SHP77 (cell line): ENCODE data around the gene PDK4.

Experiments used
- DNase-seq, 2 experiments: peaks; one replicate each; lab custom pipeline; 2025; lab: John Stamatoyannopoulos, UW

The PDK4 gene

DNA sequence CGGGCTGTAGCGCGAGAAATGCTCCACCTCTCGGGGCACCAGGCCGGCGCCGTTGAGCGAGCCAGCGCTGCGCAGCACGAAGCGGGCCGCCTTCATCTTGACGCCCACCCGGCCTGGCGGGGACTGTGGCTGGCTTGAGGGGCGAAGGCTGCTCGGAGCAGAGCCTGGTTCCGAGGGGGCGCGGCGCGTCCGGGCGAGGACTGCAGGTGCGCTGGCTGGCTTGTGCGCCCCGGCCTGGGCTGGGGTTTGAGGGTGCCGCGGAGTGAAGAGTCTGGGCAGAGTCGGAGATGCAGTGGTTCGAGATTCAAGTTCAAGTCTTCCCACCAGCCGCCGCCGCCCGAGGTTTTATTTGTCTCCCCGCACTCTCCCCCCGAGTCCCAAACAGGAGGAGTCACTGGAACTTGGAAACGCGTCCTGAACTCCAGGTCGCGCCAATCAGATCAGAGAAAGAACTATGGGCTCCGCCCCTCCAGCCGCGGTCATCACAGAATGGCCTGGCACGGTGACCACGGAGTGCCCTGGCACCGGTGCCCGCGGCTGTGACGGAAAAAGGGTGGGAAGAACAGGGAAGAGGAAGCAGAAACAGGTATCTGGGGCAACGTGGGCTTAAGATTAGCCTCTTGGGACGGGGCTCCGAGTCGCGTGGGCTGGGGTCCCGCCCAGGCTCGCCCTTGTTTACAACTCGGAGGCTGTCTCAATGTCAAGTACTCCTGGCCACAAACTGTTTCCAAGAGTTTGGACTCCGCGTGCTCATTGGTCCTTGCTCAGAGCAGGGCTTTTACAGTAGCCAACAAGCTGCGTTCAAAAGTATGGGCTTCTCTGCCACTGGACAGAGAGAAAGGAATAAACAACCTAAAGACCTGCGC lies at the start of gene PDK4:
Gene PDK4 (minus strand): TSS at position 319 of the 866 bp plus-strand sequence. CDS start 223 bp downstream, at position 96.
- peak; percentile 87 to 93 for DNase-seq

DNA sequence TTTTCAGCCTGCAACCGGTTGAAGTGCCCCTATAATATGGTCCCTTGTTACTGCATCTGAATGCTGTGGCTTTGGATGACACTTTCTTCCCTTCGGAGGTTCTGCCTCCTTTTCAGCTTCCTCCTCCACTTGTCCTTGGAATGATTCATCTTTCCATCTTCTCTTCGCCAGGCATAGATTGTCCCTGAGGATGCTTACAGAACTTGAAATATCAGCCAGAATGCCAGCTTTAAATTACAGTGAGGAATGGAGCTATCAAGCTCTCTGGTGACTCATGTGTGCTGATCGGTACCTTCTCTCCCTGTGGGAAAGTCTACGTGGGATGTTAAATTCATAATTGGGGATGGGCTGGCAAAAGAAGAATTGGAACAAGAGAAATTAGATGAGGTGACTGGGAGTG lies 45.9 kb upstream of the PDK4 start:
- DNase-seq: peak in 1 of 2 experiments; percentile 65

GRCh38 chr7:95636140-95636940 lies 40.0 kb upstream of the PDK4 start:
- DNase-seq: no peak

DNA sequence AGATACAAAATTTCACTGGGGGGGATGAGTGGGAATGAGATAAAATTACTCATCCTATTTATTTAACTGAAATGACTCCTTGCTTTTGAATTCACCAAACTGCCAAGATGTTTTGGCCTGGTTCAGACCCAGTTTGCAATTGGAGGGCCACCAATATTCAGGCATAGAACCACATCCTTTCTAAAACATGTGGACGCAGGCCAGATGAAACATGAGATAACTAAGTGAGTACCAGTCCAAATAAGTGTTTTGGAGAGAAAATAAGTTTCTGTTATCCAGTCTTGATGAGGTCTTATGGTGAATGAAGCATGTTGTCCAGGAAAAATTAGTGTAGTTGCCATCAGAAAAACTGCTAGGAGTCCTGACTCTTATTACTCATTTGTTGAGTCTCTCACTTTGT lies 36.3 kb upstream of the PDK4 start:
- no peak for DNase-seq

GRCh38 chr7:95631527-95631926 lies 35.2 kb upstream of the PDK4 start:
- no peak for DNase-seq

DNA sequence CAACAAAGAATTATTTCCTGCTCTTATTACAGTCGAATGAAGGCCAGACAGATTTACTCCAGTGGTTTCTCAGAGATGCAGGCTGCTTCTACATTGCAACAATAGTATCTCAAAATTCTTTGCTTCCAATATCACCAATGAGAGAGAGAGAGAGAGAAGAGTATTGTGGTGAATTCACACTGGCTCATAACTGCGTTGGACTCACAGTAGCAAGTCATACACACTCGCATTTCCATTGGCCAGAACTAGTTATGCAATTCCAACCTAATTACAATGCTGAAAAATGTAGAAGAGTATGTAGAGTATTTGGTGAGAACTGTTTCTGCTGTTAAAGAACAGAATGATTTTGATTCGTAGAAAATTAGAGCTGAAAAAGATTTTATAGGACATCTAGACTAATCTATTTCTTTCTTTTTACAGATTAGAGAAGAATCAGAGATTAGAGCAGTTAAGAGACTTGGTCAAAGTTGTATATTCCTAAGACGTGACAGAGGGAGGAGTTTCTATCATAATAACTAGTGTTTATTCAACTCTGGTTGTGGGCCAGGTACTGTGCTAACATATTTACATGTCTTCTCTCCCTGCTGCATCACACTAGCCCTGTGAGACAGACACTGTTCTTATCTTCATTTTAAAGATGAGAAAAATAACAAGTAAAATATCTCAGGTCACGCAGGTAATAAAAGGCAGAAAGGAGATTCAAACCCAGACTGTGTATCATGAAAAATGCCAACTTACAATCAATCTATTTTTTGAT lies 34.6 kb upstream of the PDK4 start:
- DNase-seq: no peak

DNA sequence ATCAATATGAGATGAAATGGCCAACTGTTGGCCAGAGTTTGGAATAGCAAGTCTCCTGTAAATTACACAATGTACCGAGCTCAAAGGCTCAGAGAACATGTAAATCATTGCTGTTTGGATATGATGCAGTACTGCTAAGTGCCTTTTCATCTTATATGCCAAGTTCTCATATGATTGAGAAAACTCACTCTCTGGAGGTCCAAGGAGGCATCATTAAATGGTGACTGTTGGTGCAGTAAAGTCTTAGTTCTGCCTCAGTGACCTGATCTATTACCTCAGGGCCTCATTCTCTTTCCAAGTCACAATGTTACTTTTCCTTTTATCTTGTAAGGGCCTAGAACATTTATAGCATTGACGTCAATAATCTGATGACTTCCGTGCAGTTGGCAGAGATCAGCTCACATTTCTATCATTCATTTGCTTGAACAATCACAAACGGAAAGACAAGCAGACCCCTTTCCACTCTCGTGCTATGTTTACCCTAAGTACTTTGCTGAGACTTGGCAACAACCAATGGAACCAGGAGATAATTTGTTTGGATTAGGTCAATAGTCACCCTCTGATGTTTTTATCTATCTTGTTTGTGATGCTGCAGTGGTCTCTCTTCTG lies 32.6 kb upstream of the PDK4 start:
- DNase-seq: peak; percentile 93 to 97

DNA sequence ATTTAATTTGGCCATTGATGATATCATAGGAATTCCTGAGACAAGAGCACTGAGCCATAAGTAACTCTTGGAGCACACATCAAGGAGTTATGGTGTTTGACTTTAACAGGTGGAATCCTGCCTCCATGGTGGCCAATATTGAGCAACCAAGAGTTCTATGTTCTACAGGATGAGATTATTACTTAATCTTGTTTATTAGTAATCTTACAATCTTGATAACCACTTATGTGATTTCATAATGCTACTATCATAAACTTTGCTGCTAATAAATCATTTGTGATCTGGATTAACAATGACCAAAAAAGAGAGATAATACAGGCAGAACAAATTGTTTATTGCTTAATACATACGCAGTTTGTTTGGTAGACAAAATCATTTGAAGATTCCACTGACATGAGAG lies 27.5 kb upstream of the PDK4 start:
- no peak for DNase-seq

GRCh38 chr7:95622859-95623258 lies 26.5 kb upstream of the PDK4 start:
- DNase-seq: no peak

DNA sequence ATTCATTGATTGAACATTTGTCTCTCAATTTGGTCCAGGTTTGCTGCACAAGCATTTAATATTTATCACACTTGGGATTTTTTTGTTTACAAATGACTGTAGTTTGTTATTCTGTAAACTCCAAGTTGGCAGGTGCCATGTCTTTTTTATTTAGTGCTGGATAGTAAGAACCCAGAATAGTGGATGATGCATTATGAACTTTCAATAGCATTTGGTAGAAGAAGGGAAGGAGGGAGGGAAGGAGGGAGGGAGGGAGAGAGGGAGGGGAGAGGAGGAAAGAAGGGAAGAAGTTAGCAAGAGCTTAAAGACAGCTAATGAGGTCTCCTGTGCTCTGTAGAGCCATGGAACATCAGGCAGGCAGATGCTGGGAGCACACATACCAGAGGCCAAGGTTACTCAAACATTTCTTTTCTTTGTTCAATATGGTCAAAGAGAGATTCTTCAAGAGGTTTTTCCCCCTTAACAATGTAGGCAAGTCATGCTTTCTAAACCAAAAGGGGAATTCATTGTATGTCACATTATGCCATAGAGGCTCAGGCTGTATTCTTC lies 25.8 kb upstream of the PDK4 start:
- DNase-seq: no peak

GRCh38 chr7:95621404-95621803 lies 25.1 kb upstream of the PDK4 start:
- DNase-seq: no peak

DNA sequence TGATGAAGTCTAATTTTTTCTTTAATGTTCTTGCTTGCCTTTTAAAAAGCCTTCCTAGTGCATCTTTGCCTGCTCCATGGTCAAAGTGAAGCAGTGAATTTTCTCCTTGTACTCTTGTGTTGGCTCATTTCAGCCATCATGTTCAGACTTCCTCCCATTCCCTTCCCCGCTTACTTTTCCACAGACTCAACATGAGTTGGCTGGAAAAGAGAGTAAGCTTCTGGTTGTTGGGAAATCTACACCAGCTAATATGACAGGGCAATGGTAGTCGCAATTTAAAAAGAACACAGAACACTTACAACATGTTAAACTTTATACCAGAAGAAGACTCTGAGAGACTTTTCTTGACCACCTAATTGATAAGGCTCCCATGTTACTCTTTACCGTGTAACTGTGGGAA lies 24.3 kb upstream of the PDK4 start:
- no peak for DNase-seq

GRCh38 chr7:95619921-95620320 lies 23.6 kb upstream of the PDK4 start:
- DNase-seq: no peak

DNA sequence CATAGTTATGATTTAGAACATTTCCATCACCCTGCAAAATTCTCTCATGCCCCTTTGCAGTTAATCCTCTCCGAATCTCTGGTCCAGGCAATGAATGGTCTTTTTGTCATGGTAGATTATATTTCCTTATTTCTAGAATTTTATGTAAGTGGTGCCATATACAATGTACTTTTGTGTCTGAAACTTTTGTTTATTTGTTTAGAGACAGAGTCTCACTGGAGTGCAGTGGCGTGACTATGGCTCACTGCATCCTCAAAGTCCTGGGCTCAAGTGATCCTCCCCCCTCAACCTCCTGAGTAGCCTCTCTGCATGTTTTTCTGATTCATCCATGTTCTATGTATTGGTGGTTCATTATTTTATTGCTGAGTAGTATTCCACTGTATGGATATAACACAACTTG lies 23.2 kb upstream of the PDK4 start:
- DNase-seq: no peak

GRCh38 chr7:95614442-95614940 lies 18.2 kb upstream of the PDK4 start:
- DNase-seq: no peak

GRCh38 chr7:95611224-95611623 lies 14.9 kb upstream of the PDK4 start:
- no peak for DNase-seq

DNA sequence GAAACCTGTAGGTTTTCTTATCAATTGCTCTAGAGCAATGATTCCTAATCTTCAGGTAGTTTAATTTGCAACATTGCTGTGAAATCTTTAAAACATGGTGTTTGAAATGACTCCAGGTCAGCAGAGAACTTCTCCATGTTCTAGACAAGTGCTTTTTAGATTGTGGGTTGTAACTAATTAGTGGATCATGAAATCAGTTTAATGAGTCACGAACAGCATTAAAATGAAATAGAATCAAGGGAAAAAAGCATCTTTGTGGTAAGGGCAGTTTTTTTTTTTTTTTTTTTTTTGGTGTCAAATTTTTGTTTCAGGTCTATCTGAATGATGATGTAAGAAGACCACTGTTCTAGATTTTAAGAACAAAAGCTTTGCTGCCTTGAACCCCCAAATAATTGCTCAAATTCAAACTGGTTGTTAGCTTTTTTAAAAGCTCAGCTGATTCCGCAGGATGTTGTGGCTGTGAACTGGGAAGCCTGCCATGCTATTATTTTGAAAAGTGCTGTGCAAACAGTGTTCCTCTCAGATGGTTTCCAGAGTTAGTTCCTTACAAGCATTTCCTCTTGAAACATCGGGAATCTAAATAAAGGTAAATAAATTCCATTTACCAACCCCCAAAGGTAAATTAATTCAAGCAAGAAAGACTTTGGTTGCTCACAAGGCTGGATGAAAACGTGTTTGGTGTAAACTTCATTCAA lies 13.1 kb upstream of the PDK4 start:
- DNase-seq: peak; percentile 44 to 49

DNA sequence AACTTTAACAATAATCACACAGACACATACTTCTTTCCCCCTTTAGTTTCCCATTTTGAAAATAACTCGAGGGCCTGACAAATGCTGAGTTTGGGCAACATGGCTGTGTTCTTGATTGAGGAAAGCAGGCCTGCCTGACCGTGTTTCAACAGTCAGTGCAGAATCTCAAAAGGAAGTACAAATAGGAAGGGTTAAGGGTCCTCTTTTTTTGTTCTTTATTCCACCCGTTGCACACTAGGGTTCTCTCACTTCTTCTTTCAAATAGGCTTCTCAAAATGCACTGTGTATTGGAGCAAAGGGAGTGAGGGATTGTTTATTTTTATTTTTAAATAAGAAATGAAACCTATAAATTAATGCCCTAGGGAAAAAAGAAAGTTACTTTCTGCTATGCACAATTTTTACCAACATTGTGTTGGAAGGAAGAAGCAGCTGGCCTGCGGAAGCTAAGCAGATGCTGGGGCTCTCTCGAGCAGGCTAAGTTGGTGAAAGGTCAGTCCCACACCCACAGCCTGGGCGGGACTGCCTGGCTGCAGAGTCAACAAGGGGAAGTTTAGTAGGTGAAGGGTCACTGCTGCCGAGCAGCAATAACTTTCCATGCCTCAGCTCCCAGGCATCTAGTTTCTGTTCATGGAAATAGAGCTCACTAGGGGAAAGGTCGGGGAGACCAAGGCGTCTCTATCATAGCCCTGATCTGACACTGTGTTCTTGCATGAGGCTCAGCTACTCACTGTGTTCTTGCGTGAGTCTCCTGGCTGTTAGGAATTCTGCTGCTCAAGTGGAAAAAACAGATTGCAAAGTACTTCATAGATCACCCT lies 12.2 kb upstream of the PDK4 start:
- peak; percentile 79 to 86 for DNase-seq

GRCh38 chr7:95607561-95607960 lies 11.2 kb upstream of the PDK4 start:
- DNase-seq: no peak

GRCh38 chr7:95605275-95605674 lies 9.0 kb upstream of the PDK4 start:
- no peak for DNase-seq
